Stomach (tissue), 4 donors: ENCODE data around the gene HNMT.

Experiments
- CTCF ChIP-seq, 7 experiments: fragments of 450-650 bp in 4 of 7; fragments of 200-600 bp in 3 of 7; sonication (generic) in 3 of 7; IDR thresholded peaks; one replicate each; pipeline ENCODE4 v1.5.1; 2016 to 2019; ENCODE audit warnings: antibody characterized with exemption in 7 of 7, control low read depth in 2 of 7, mild to moderate bottlenecking in 1 of 7
- POLR2A ChIP-seq, 4 donors: fragments of 450-650 bp; IDR thresholded peaks; one replicate each; pipeline ENCODE4 v1.6.1; 2016; ENCODE audit warnings: antibody characterized with exemption in 4 of 4, control low read depth in 2 of 4, mild to moderate bottlenecking in 1 of 4, moderate library complexity in 1 of 4

- TF ChIP-seq CTCF (IDR thresholded peaks at IDR 0.05) = no peak
- TF ChIP-seq POLR2A (IDR thresholded peaks at IDR 0.05) = no peak
These were observed 78.0 kb downstream of the HNMT start for GRCh38 chr2:138042311-138042710.
